GM12878 (cell line): ENCODE data around the gene SNAP47. TPM values are rescaled to one million over a fixed set of nuclear protein-coding genes. Genes with fewer than 3 reads are reported as not detected.

ENCODE experiments used
- ATF7 ChIP-seq: fragments of 450-650 bp; IDR thresholded peaks from 2 replicates; pipeline ENCODE4 v1.6.1; 2016; ENCODE audit warnings: low read depth, mild to moderate bottlenecking
- E2F4 ChIP-seq: IDR thresholded peaks from 2 replicates; pipeline ENCODE4 v1.6.1; 2012; ENCODE audit warnings: low read depth, low read length, improper control_type of control experiment
- PRDM15 ChIP-seq: fragments of 450-650 bp; formaldehyde crosslinking; IDR thresholded peaks from 2 replicates; pipeline ENCODE4 v1.4.0; 2020; ENCODE audit warnings: mild to moderate bottlenecking, moderate library complexity
- REST ChIP-seq: IDR thresholded peaks from 2 replicates; pipeline ENCODE4 v1.6.1; 2012; ENCODE audit warnings: mild to moderate bottlenecking, low read depth, low read length
- RFX5 ChIP-seq: IDR thresholded peaks from 2 replicates; pipeline ENCODE4 v1.6.1; 2011; ENCODE audit warnings: low read depth, low read length, improper control_type of control experiment
- SPI1 ChIP-seq: IDR thresholded peaks from 2 replicates; pipeline ENCODE4 v1.6.1; 2011; ENCODE audit warnings: low read depth, mild to moderate bottlenecking, low read length, moderate library complexity, borderline replicate concordance; ENCODE audit not compliant: insufficient read depth
- polyA plus RNA-seq, 11 experiments: library from polyadenylated mRNA; depleted of rRNA in 4 of 11; unstranded in 6 of 11; stranded (reverse) in 5 of 11; fragments of >200 nt; fragmentation: Nextera tagmentation in 4 of 11; fragmentation: Illumina TruSeq in 1 of 11; extraction: Ambion mirVana in 4 of 11; extraction: Trizol in 1 of 11; gene quantifications; 1 replicate in 1 of 11; 2 replicates in 10 of 11; pipeline versions ENCODE4 v1.2.1 to v1.2.3, GENCODE V29; 2011 to 2016; ENCODE audit warnings: inconsistent platforms in 2 of 11, missing spikeins in 2 of 11, low read depth in 1 of 11
- total RNA-seq, 4 experiments: library from RNA; depleted of rRNA in 3 of 4; stranded (reverse); fragments of >200 nt in 3 of 4; fragmentation: Illumina TruSeq in 1 of 4; extraction: Trizol in 1 of 4; gene quantifications; 2 replicates each; pipeline versions ENCODE4 v1.2.1 to v1.2.3, GENCODE V29; 2013 to 2021

Gene SNAP47
- total and polyA plus RNA-seq, 10 of the 15 experiments (the other 5 are each of a cell fraction or from before 2014, with no cell fraction given) = 1.3 to 39.6 (median 25.2) TPM

GRCh38 chr1:227787513-227788270 lies 52.5 kb downstream of the SNAP47 start (continued):
- TF ChIP-seq E2F4 (no peak), RFX5 (no peak), PRDM15 (no peak), SPI1 (no peak), ATF7 (no peak), REST (no peak)
